Stimulated activated CD8-positive, alpha-beta memory T cell treated with anti-CD3 and anti-CD28 coated beads, Interleukin-7, amount 100 ng/mL, for 24 hours (primary cell): ENCODE results near the gene PRRX1.

Source experiments
- DNase-seq: peaks from one replicate; pipeline ENCODE4 v3.0.0-alpha.2; 2020; ENCODE audit warnings: low read depth

The PRRX1 gene

GRCh38 chr1:170723518-170723917, 59.6 kb downstream of the PRRX1 start:
- DNase-seq, result no peak

DNA sequence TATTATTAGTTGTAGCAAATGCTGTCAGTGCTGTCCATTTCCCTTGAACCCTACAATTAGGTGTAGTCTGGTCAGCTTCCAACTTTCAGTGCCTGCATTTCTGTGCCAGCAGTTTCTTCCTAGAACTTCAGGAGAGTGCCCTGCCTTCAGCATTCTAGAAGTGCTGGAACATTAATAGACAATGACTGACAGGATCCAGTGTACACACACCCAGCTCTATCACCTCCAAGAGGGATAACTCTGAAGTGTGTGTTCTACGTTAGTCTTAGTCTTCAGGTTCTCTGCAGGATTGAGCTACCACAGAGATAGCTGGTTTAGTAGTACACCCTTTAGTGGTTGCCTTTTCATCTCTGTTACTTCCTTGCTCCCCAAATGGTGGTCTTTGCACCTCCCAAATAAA, 61.4 kb downstream of the PRRX1 start:
- no peak for DNase-seq

DNA sequence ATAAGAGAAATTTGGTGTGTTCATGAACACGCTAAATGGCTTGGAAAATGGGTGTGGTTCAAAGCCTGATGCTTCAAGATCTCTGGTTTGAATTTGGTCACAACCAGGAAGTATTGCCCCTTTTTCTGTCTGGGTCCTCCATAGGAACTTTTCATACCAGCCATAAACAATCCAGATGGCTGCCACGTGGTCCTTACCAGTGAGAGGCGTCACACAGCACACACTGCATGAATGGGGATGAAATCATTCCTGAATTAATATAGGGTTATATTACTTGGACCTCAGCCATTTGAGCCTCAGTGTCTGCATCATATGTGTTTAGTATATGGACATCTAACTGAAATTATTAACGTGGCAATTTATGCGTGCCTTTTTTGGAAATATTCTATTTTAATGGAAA, 64.0 kb downstream of the PRRX1 start:
- DNase-seq, result no peak

GRCh38 chr1:170729225-170730002, 65.5 kb downstream of the PRRX1 start:
- DNase-seq, result no peak

DNA sequence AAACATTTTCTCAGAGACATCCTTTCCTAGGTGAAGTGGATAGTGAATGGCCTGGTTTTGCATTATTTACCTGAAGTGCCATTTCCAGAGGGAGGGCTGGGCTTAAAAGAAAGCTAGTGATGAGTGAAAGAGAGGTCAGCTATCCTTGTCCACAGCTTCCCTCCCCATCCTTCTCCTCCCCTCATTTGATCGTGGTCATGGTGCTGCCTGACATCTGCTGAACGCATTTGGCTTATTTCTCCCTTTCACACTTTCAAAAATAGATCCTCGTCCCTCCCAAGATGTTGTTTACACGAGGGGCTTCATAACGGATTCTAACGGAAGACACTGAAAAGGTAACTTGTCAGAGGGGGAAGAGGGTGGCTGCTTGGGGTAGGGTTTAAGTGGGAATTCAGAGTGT, 66.1 kb downstream of the PRRX1 start:
- no peak for DNase-seq

- no peak for DNase-seq
Measured at GRCh38 chr1:170730438-170730837, 66.5 kb downstream of the PRRX1 start.

- no peak for DNase-seq
Measured at GRCh38 chr1:170731566-170732251, 67.8 kb downstream of the PRRX1 start.

DNA sequence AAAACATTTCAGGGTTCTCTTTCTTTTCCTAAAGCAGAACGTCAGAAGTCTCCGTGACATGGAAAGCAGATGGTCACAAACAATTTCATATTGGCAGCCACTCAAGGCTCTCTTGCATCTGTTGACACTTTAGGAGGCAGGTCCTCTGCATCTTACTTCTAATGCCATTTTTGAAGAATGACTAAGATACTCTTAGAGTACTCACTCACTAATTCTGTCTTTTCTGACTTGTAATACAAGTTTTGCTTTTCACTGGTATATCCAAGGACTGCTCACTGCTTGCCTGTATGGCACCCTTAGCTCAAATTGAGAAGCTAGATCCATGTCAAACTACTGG, 68.3 kb downstream of the PRRX1 start:
- no peak for DNase-seq

DNA sequence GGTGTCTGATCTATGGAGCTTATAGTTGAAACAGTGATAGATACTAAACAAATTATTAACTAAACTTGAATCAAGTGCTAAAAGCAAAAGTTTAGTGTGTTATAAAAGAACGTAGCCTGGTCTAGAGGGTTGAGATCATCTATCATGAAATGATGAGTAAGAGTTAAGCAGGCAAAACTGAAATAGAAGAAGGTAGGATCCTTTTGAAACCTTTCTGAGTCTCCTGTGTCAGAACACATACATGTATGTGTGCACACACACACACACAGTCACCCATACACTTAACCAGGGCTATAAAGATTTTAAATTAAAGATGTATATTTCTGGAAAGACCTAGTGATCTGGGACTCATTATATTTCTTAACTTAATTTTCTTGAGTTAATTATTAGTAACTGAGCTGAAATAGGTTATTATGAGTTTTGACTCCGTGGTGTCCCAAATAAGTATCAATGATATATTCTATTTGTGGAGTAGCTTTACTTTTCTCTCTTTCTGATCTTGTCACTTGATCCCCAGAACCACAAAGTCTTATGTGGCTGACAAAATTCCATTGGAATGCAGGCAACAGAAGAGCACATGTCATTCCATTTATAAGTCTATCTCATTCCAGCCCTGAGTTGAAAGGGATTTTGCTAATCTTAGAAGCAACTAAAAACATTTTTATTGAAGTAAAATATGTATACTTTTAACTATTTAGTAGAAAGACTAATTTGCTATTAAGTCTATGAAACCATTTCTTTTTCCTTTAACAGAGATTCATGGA, 70.7 kb downstream of the PRRX1 start:
- DNase-seq, result no peak

DNA sequence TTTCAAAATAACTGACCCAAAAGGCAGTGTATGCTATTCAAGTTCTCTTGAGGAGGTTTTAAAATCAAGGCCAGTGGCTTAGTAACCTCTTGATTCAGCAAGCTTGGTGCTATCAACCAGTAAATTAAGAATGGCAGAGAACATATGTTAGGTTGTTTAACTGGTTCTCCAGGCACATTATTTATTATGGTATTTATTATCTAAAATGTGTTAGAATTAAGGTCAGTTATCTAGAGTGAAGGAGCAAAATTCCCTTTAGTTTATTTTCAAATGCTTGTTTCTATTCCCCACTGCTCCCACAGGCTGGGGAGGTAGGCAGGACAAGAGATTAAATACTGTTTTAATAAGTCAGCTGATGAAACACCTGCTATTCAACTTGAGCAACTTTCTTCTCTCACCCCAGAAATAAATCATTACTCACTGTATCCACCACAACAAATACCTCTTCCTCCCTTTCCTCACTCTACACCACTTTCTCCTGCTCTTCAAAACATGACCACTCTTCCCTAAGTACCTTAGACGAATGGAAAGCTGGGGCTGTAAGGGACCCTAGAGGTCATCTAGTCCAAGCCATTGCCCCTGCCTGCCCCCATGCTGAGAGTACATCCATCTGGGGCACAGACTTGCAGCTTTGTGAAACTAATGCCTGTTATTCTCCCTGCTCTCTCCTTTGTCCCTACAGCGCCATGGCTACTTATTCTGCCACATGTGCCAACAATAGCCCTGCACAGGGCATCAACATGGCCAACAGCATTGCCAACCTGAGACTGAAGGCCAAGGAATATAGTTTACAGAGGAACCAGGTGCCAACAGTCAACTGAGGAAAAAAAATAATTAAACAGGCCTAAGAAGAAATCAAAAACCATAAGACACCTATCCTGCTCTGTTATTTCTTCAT, 71.7 kb downstream of the PRRX1 start:
- no peak for DNase-seq

- no peak for DNase-seq
Measured at GRCh38 chr1:170739803-170740202, 75.9 kb downstream of the PRRX1 start.

DNA sequence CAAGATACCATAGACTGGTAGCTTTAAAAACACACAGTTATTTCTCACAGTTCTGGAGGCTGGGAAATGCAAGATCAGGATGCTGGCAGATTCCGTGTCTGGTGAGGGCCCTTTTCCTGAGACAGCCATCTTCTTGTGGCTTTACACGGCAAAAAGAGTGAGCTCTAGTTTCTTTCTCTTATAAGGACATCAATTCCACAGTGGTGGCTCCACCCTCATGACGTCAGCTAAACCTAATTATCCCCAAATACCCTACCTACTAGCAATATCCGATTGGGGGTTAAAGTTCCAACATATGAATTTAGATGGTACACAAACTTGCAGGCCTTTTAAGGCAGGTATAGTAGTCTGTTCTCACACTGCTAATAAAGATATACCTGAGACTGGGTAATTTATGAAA, 77.7 kb downstream of the PRRX1 start:
- no peak for DNase-seq

DNA sequence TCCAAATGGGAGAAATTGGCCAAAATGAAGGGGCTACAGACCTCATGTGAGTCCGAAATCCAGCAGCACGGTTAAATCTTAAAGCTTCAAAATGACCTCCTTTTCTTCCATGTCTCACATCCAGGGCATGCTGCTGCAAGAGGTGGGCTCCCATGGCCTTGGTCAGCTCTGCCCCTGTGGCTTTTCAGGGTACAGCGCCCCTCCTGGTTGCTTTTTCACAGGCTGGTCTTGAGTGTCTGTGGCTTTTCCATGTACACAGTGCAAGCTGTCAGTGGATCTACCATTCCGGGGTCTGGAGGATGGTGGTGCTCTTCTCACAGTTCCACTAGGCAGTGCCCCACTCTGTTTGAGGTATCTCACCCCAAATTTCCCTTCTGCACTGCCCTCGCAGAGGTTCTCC, 78.7 kb downstream of the PRRX1 start:
- no peak for DNase-seq

DNA sequence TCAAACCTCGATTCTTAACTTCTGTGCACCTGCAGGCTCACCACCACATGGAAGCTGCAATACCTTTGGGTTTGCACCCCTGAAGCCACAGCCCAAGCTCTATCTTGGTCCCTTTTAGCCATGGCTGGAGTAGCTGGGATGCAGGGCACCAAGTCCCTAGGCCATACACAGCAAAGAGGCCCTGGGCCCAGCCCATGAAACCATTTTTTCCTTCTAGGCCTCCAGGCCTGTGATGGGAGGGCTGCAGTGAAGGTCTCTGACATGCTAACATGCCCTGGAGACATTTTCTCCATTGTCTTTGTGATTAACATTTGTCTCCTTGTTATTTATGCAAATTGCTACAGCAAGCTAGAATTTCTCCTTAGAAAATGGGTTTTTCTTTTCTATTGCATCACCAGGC, 79.2 kb downstream of the PRRX1 start:
- no peak for DNase-seq

GRCh38 chr1:170749549-170749948, 85.6 kb downstream of the PRRX1 start:
- DNase-seq, result no peak

- DNase-seq, result no peak
Measured at GRCh38 chr1:170749959-170750358, 86.0 kb downstream of the PRRX1 start.

DNA sequence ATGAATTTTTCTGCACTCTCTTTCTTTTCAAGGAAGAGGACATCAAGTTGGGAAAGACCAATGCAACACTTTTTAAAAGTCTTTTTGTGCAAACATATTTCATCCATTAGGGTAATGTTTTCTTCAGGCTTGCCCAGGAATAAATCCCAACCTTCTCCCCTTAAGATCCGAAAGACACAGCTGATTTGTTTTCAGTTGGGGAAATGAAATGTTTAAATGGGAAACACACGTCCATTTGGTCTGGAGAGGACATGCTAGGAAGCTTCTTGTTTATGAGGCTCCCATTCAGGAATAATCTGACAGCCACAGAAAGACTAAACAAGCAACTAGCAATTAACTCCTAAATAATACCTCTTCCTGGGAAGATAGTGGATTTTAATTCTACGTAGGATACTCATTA, 91.9 kb downstream of the PRRX1 start:
- no peak for DNase-seq

DNA sequence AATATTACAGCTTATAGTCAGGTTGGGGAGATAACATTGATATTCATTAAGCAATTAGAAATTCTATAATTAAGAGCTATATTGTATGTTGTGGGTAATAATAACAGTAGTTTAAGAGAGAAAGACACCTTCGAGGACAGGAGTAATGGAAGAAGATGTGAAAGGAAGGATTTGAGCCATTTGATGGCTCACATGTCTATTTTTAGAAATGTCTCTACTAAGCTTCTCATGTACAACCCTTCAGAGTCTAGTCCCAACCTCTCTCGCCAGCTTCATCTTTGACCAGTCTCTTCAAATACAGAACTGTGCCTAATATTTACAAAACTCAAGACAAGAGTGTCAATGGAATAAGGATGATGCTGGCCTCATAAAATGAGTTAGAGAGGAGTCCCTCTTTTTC, 95.1 kb downstream of the PRRX1 start:
- no peak for DNase-seq

DNA sequence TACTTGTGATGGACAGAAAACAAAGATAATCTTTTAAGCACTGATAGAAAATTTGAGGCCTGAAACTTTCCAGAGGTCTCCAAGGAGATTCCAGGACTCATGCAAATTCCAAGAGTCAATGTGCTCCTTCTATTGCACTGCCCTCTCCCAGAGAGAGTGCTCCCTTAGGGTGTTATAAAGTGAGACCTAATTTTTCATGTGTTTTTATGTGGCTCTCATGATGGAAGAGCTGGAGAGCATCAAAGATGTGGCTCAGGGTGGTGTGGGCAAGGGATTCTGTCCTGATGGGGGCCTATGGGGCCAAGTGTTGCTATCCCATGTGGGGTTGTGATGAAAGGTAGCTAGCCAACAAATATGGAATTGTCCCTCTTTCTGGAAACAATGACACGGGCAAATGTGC, 101.3 kb downstream of the PRRX1 start:
- DNase-seq, result no peak

DNA sequence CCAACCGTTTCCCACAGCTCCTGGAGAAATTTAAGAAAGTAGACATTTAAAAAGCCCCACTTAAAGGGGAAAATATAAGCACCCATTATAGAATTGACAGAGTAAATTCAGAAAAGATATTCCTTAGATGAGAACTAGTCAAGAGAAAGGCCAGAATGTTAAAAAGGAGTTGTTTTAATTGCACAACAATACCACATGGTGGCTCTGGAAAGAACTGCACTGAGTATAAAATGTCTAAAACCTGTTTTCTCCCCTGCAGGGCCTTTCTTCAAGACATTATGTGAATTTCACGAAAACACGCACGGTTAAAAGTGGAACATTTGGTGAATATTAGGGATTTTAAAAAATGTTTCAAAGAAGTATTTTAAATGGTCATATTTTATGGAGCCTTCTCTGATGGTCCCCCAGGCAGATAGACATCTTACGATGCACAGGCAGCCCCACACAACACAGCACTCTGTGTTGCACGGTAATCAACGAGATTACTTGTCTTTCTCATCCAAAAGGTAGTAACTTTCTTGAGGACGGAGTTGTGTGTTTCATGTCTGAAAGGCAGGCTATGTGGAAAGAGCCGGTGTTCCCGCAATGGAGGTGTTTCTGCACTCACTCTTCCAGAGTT, 101.9 kb downstream of the PRRX1 start:
- no peak for DNase-seq

DNA sequence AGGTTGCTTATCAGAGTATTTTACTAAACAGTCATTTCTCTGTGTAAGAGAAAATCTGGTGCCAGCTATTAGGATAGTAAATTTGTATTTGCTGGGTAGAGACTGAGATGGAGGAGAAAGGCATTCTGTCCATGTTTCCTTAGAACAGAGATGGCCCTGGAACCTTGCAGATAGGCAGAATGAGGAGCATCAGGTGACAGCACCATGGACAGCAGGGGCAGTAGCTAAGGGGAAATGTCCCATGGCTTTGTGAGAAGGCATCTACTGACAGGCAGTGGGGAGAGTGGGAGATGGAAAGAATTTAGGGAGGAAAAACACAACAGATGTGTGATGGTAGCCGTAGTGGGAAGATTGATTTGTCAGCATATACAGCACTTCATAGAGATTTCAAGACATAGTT, 105.0 kb downstream of the PRRX1 start:
- DNase-seq, result no peak

DNA sequence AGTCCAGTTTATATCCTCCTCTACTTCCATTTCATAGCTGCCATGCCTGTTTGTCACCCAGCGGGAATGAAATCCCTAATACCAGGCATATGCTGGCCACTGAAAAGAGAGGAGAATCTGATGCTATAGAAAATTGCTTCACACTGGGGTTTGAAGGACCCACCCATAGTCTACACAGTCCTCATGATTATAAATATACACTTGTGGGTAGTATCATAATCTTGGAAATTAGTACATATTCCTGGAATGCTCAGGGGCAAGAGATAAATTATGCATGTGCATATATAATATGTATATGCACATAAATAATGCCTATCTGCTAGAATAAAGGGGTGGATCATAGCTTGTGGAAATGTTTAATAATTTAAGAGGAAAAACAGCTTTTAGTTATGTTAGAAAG, 105.8 kb downstream of the PRRX1 start:
- no peak for DNase-seq
